Adipocyte (in vitro differentiated cells): ENCODE results near the gene PCYT2.

Experiments used
- DNase-seq: peaks from one replicate; pipeline ENCODE4 v3.0.0-alpha.2; 2015; ENCODE audit warnings: low read depth
- H3K27me3 ChIP-seq: replicated peaks from 2 replicates; pipeline ENCODE4 v1.7.0; 2013; ENCODE audit warnings: mild to moderate bottlenecking, low read length, moderate library complexity; ENCODE audit not compliant: control insufficient read depth, insufficient read depth
- H3K36me3 ChIP-seq: 2 replicates; pipeline ENCODE4 v1.7.0; 2013; ENCODE audit warnings: low read length, mild to moderate bottlenecking, moderate library complexity; ENCODE audit not compliant: control insufficient read depth, insufficient read depth, severe bottlenecking
- H3K4me1 ChIP-seq: 2 replicates; pipeline ENCODE4 v1.7.0; 2013; ENCODE audit warnings: mild to moderate bottlenecking, low read length, moderate library complexity; ENCODE audit not compliant: control insufficient read depth, insufficient read depth
- H3K4me3 ChIP-seq: 2 replicates; pipeline ENCODE4 v1.7.0; 2013; ENCODE audit warnings: mild to moderate bottlenecking, low read length, moderate library complexity
- H3K9ac ChIP-seq: 2 replicates; pipeline ENCODE4 v1.7.0; 2013; ENCODE audit warnings: mild to moderate bottlenecking, low read length, moderate library complexity
- H3K9me3 ChIP-seq: 2 replicates; pipeline ENCODE4 v1.7.0; 2013; ENCODE audit warnings: mild to moderate bottlenecking, low read length, moderate library complexity; ENCODE audit not compliant: control insufficient read depth

The PCYT2 gene

GRCh38 chr17:81885869-81886548, 25.2 kb downstream of the PCYT2 start:
- peak; percentile 39 for DNase-seq
- H3K36me3 ChIP-seq: peaks cover 35% of the 10 kb centered on the region
- H3K4me3 ChIP-seq: no peak overlapping the region
- no peak overlapping the region for H3K9ac ChIP-seq
- H3K4me1 ChIP-seq: peaks cover 31% of the 10 kb centered on the region
- no peaks in the 10 kb centered on the region for H3K27me3 ChIP-seq
- no peaks in the 10 kb centered on the region for H3K9me3 ChIP-seq

- Histone ChIP-seq H3K9ac (no peak overlapping the region), H3K4me1 (peaks cover 29% of the 10 kb centered on the region), H3K27me3 (no peaks in the 10 kb centered on the region), H3K4me3 (no peak overlapping the region), H3K36me3 (peaks cover 35% of the 10 kb centered on the region), H3K9me3 (no peaks in the 10 kb centered on the region)
- DNase-seq: no peak
These were observed 25.7 kb downstream of the PCYT2 start for GRCh38 chr17:81885454-81885853.

DNA sequence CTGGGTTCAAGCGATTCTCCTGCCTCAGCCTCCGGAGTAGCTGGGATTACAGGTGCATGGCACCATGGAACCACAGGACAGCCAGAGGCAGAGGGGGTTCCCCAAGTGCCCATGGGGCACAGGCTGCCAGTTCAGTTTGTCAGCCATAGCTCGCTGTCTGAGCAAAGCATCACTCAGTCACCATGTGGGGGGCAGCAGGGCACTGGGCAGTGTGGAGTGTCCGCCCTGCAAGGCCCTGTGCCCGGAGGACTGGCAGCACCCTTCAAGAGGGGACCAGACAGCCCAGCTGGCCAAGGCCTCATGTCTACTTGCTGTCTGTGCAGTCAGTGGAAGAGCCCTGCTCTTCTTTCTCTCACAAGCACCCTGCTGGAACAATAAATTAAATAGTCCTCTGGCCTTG, 26.2 kb downstream of the PCYT2 start:
- no peak overlapping the region for H3K4me3 ChIP-seq
- no peak for DNase-seq
- no peaks in the 10 kb centered on the region for H3K9me3 ChIP-seq
- H3K36me3 ChIP-seq: peaks cover 34% of the 10 kb centered on the region
- H3K9ac ChIP-seq: no peak overlapping the region
- peaks cover 24% of the 10 kb centered on the region for H3K4me1 ChIP-seq
- no peaks in the 10 kb centered on the region for H3K27me3 ChIP-seq

DNA sequence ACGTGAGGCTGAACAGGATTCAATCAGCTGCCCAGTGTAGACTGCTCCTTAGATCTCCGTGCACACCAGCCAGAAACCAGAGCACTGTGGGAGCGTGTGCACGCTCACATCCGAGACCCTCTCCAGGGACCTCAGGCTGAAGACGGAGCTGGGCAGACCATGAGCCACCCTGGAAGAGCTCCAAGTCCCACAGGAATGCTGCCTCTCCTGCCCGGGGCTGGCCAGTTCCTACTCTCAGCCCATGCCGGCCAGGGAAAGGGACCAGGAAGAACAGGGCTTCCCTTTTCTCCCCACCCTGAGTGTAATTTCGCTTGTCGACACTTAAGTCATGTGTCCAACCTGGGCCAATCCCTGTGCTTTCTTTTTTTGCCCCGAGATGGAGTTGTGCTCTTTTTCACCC, 26.7 kb downstream of the PCYT2 start:
- peaks cover 20% of the 10 kb centered on the region for H3K4me1 ChIP-seq
- no peak overlapping the region for H3K9ac ChIP-seq
- H3K9me3 ChIP-seq: no peaks in the 10 kb centered on the region
- no peaks in the 10 kb centered on the region for H3K27me3 ChIP-seq
- no peak overlapping the region for H3K4me3 ChIP-seq
- no peak for DNase-seq
- H3K36me3 ChIP-seq: peaks cover 30% of the 10 kb centered on the region

- H3K36me3 ChIP-seq: no peaks in the 10 kb centered on the region
- H3K4me1 ChIP-seq: peaks cover under 1% of the 10 kb centered on the region
- no peaks in the 10 kb centered on the region for H3K27me3 ChIP-seq
- H3K9me3 ChIP-seq: no peaks in the 10 kb centered on the region
- DNase-seq: no peak
- no peak overlapping the region for H3K9ac ChIP-seq
- H3K4me3 ChIP-seq: no peak overlapping the region
These were observed 32.1 kb downstream of the PCYT2 start for GRCh38 chr17:81879121-81879520.

- H3K4me1 ChIP-seq: no peaks in the 10 kb centered on the region
- H3K9ac ChIP-seq: no peak overlapping the region
- no peaks in the 10 kb centered on the region for H3K9me3 ChIP-seq
- DNase-seq: no peak
- no peak overlapping the region for H3K4me3 ChIP-seq
- no peaks in the 10 kb centered on the region for H3K36me3 ChIP-seq
- no peaks in the 10 kb centered on the region for H3K27me3 ChIP-seq
These were observed 32.9 kb downstream of the PCYT2 start for GRCh38 chr17:81878294-81878693.

- H3K9me3 ChIP-seq: no peaks in the 10 kb centered on the region
- peaks cover 6% of the 10 kb centered on the region for H3K4me1 ChIP-seq
- no peaks in the 10 kb centered on the region for H3K36me3 ChIP-seq
- no peak for DNase-seq
- H3K4me3 ChIP-seq: no peak overlapping the region
- H3K9ac ChIP-seq: no peak overlapping the region
- no peaks in the 10 kb centered on the region for H3K27me3 ChIP-seq
These were observed 33.6 kb downstream of the PCYT2 start for GRCh38 chr17:81877569-81877968.

DNA sequence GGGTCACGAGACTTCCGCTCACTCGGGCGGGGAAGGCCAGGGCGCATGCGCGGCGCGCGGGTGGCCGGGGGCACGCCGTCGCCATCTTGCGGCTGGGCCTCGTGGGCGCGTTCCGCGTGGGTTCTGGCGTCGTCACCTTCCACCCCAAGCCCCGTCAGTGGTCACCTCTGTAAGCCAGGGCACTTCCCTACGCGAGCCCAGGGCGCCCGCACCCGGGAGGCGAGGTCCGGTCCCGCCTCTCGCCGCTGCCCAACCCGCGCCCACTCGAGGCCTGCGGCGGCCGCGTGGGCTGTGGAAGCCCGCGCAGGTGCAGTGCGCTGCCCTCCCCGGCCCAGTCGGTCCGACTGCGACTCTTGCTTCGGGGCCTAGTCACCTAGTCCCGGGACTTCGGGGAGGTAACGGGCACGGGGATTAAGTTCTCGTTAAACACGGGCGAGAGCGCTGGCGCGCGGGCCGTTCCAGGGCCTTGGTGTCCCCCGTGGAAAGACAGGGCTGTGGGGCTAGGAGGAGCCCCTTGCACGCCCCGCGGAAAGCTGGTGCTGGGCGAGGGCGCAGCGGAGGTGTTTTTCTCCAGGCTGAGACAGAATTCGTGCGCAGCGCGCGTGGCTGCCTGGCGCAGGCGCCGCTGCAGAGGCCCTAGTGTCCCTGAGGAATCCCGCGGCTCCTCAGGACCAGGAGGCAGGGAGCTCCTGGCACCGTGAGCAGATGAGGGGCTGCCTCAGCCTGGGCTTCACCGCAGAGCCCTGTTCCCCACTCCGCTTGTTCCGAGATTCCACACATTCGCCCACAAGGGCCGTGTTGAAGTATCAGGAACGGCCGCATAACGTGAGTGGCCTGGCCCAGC, 39.6 kb downstream of the PCYT2 start:
- Histone ChIP-seq H3K9me3 (no peaks in the 10 kb centered on the region), H3K4me3 (peak overlapping the region; percentile 91), H3K9ac (peak overlapping the region; percentile 97), H3K4me1 (peaks cover 24% of the 10 kb centered on the region), H3K36me3 (peaks cover 21% of the 10 kb centered on the region), H3K27me3 (no peaks in the 10 kb centered on the region)
- peak; percentile 96 for DNase-seq

DNA sequence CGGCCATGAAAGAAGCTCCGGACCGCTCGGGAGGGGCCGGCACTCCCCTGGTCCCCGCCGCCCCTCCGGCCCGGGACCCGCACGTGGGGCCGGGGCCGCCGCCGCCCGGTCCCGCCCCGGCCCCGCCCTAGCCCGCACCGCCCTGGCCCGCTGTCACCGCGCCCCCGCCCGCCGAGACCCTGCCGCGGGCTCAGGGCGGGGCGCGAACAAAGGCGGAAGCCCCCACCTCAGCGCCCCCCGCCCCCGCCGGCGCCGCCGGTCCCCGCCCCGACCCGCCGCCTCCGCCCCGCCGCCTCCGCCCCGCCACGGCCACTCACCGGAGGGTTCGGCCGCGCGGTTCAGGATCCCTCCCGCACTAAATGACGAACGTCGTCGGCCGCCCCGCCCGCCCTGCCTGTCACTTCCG, 40.2 kb downstream of the PCYT2 start, which contains the start of gene ARHGDIA:
Gene ARHGDIA (minus strand): TSS at position 357 of the 406 bp plus-strand sequence. CDS start 1,407 bp downstream, outside the sequence.
- no peaks in the 10 kb centered on the region for H3K9me3 ChIP-seq
- H3K4me3 ChIP-seq: peak within 1 kb of the TSS; percentile 91
- H3K4me1 ChIP-seq: peaks cover 24% of the 10 kb centered on the region
- peak within 1 kb of the TSS; percentile 97 for H3K9ac ChIP-seq
- no peaks in the 10 kb centered on the region for H3K27me3 ChIP-seq
- H3K36me3 ChIP-seq: peaks cover 21% of the 10 kb centered on the region
- no peak for DNase-seq

GRCh38 chr17:81870131-81870980, 40.8 kb downstream of the PCYT2 start:
- H3K9ac ChIP-seq: peak overlapping the region; percentile 92
- no peaks in the 10 kb centered on the region for H3K27me3 ChIP-seq
- no peaks in the 10 kb centered on the region for H3K9me3 ChIP-seq
- peak; percentile 69 for DNase-seq
- peaks cover 21% of the 10 kb centered on the region for H3K36me3 ChIP-seq
- peak overlapping the region; percentile 87 for H3K4me3 ChIP-seq
- peaks cover 24% of the 10 kb centered on the region for H3K4me1 ChIP-seq
